VCaP (cell line): ENCODE measurements around the gene CHMP1A.
"Not testable (repeated sequence)": the region's sequence is repeated elsewhere in the genome, so short reads cannot be mapped to it uniquely, and the experiment has no call there.

Experiments used
- H3K27ac ChIP-seq: fragments of 450-650 bp; 2 replicates; pipeline ENCODE4 v1.5.1; 2017
- TF ChIP-seq, protein P1 (sequence below): fragments of 450-650 bp; conservative IDR thresholded peaks from 2 replicates; pipeline ENCODE4 v1.5.1; 2017; ENCODE audit warnings: mild to moderate bottlenecking, moderate library complexity

CHMP1A gene

DNA sequence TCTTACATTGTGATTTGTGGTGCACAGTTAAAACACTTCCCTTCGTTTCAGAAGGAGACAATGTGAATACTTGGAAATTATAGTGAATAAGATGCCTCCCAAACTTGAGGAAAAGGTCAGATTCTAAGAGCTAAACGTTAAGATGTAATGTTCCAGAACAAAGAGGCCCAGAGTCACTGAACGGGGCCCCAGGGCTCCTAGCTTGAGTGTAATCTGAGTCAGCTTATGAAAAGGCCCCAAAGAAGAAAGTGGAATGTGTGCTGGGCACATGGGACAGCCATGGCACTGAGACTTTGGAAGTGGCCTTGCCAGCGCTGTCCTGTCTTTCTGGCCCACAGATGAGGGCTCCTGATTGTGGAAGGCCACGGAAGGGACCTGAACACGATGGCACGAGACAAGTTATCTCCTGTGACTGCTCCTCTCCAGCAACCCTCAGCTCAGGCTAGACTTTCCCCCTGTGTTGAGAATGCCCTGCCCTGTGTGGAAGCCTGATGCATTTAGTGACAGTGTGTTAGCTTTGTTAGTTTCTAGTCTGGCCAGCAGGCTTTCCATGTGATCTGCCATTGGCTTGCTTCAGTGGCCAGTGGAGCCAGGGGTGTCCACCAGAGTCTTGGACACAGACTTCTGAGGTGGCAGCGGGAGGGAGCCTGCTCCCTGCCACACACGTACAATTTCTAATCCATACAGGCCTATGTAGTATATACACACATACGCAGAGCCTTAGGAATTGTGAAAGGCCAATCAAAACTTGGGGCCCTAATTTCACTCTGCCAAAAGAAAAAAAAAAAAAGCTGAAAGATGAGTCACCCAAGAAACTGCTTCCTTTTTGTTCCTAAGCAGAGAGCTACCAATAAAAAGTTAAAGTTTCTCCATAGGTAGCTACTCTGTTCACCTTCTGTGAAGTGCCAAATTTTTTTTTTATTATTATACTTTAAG, 13.3 kb upstream of the CHMP1A start:
- TF ChIP-seq, protein P1, sequence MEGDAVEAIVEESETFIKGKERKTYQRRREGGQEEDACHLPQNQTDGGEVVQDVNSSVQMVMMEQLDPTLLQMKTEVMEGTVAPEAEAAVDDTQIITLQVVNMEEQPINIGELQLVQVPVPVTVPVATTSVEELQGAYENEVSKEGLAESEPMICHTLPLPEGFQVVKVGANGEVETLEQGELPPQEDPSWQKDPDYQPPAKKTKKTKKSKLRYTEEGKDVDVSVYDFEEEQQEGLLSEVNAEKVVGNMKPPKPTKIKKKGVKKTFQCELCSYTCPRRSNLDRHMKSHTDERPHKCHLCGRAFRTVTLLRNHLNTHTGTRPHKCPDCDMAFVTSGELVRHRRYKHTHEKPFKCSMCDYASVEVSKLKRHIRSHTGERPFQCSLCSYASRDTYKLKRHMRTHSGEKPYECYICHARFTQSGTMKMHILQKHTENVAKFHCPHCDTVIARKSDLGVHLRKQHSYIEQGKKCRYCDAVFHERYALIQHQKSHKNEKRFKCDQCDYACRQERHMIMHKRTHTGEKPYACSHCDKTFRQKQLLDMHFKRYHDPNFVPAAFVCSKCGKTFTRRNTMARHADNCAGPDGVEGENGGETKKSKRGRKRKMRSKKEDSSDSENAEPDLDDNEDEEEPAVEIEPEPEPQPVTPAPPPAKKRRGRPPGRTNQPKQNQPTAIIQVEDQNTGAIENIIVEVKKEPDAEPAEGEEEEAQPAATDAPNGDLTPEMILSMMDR = no peak
- no peak overlapping the region for H3K27ac ChIP-seq

DNA sequence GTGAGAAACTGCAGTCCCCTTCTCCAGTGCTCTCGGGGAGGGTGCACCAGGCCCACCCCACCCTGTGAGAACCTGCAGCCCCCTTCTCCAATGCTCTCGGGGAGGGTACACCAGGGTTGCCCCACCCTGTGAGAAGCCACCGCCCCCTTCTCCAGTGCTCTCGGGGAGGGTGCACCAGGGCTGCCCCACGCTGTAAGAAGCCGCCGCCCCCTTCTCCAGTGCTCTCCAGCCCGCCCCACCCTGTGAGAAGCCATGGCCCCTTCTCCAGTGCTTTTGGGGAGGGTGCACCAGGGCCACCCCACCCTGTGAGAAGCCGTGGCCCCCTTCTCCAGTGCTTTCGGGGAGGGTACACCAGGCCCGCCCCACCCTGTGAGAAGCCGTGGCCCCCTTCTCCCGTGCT, 12.2 kb upstream of the CHMP1A start:
- TF ChIP-seq, protein P1 = no peak
- no peak overlapping the region for H3K27ac ChIP-seq

DNA sequence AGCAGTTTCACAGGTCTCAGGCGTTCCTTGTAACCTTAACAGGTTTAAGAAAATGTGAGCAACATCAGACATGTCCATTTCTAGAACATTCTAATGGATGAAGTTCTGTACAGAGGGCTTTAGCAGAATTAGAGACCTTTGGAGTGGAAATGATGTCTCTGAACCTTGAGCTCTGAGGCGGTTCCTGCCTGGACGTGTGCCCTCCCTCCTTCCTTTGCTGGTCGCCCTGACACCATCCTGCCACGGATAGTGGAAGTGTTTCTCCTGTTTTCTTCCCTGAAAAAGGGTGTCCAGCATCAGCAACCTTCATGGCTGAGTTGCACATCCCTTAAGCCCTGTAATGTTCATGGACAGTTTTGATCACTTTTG, 11.3 kb upstream of the CHMP1A start:
- TF ChIP-seq, protein P1 = no peak
- no peak overlapping the region for H3K27ac ChIP-seq

DNA sequence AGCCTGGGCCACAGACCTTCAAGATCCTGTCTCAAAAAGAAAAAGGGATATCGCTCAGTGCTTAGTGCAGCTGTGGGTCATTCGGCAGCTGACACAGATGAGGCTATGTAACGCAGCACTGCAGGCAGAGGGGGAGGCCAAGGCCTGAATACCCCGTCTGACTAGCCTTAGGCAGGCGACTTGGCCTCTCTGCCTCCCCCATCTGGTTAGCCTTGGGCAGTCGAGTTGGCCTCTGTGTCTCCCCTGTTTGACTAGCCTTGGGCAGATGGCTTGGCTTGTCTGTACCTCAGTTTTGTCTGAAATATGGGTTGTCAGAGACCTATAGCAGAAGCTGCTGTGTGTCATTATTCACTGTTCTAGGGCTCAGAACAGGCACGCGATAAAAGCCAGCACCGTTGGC, 10.1 kb upstream of the CHMP1A start:
- no peak overlapping the region for H3K27ac ChIP-seq
- TF ChIP-seq, protein P1 = no peak

DNA sequence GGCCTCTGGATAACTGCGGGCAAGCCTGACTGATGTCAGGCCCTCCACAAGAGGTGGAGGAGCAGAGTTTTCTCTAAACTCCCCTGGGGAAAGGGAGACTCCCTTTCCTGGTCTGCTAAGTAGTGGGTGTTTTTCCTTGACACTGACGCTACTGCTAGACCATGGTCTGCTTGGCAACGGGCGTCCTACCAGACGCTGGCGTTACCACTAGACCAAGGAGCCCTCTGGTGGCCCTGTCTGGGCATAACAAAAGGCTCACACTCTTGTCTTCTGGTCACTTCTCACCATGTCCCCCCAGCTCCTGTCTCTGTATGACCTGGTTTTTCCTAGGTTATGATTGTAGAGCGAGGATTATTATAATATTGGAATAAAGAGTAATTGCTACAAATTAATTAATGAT, 9.5 kb upstream of the CHMP1A start:
- H3K27ac ChIP-seq = not testable (repeated sequence)

DNA sequence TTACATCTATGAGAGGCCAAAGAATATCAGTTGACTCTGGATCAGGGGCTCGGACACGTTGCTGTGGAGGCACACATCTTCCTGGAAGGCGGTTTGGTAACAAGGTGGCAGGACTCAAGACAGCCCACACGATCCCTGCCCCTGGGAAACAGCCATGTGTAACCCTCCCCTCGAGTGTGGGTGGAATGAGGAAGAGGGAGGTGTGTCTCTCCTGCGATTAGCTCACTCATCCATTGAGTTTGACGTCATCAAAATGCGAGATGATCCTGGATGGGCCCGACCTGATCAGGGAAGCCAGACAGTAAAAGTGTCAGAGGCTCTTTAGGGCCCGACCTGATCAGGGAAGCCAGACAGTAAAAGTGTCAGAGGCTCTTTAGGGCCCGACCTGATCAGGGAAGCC, 6.7 kb upstream of the CHMP1A start:
- not testable (repeated sequence) for H3K27ac ChIP-seq

DNA sequence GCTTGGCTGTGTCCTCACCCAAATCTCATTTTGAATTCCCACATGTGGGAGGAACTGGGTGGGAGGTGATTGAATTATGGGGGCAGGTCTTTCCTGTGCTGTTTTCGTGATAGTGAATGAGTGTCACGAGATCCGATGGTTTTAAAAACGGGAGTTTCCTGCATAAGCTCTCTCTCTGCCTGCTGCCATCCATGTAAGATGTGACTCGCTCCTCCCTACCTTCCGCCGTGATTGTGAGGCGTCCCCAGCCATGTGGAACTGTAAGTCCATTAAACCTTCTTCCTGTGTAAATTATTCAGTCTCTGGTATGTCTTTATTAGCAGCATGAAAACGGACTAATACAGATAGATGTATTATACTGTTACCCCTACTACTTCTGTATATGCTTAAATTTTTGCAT, 3.7 kb upstream of the CHMP1A start:
- no peak overlapping the region for H3K27ac ChIP-seq
- TF ChIP-seq, protein P1 = no peak

DNA sequence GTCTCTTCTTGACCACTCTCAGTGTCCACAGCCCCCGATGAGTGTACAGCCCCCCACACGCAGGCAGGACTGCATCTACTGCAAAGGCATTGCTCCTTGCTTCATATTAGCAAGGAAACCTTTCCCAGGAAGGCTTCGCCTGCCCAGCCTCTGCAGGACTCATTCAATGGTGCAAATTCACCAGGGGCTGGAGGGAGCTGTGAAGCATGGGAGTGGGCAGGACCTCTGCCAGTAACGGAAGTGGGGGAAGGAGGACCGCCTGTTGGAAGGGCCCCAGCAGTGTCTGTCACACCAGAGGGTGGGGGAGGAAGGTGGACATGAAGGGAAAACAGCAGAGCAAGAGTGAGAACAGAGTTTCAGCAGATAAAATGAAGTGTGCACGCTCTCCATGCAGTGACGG, 2.6 kb upstream of the CHMP1A start:
- H3K27ac ChIP-seq = no peak overlapping the region
- TF ChIP-seq, protein P1 = no peak
